ENCODE data around the gene THAP11.

The THAP11 gene

DNA sequence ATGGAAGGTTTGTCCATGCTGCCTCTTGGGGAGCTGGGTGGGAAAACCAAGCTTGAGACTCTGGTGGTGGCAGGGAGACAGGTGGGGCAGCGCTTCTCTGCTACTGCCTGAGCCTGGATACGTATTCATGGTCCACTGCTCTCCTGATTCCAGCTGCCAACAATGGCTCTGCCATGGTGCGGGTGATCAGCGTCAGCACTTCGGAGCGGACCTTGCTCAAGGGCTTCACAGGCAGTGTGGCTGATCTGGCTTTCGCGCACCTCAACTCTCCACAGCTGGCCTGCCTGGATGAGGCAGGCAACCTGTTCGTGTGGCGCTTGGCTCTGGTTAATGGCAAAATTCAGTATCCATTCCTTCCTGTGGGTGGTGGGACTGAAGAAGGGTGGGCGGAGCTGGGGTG, 34.9 kb downstream of the THAP11 start:
- H3K4me3 ChIP-seq (ENCODE audit: control insufficient read depth, low read depth, low read length), result no peak overlapping the region
- no peak for DNase-seq (ENCODE audit: low read depth)
- no peak for TF ChIP-seq CTCF (IDR thresholded peaks at IDR 0.05; ENCODE audit: control insufficient read depth, insufficient read depth, low read depth, low read length, missing control alignments)

- no peak for TF ChIP-seq CTCF (IDR thresholded peaks at IDR 0.05; ENCODE audit: control insufficient read depth, insufficient read depth, low read depth, low read length, missing control alignments)
Measured at GRCh38 chr16:67878232-67878631, 36.1 kb downstream of the THAP11 start.

GRCh38 chr16:67878846-67879245, 36.7 kb downstream of the THAP11 start:
- DNase-seq (ENCODE audit: low read depth), result no peak
- H3K4me3 ChIP-seq (ENCODE audit: control insufficient read depth, low read depth, low read length), result no peak overlapping the region
- TF ChIP-seq CTCF (IDR thresholded peaks at IDR 0.05; ENCODE audit: control insufficient read depth, insufficient read depth, low read depth, low read length, missing control alignments), result no peak

More at GRCh38 chr16:67878232-67878631, 36.1 kb downstream of the THAP11 start:
- DNase-seq (ENCODE audit: low read depth), result no peak
- H3K4me3 ChIP-seq (ENCODE audit: control insufficient read depth, low read depth, low read length), result no peak overlapping the region

- no peak for DNase-seq (ENCODE audit: low read depth)
- no peak overlapping the region for H3K4me3 ChIP-seq (ENCODE audit: control insufficient read depth, low read depth, low read length)
- TF ChIP-seq CTCF (IDR thresholded peaks at IDR 0.05; ENCODE audit: control insufficient read depth, insufficient read depth, low read depth, low read length, missing control alignments), result no peak
Measured at GRCh38 chr16:67879462-67879861, 37.3 kb downstream of the THAP11 start.

DNA sequence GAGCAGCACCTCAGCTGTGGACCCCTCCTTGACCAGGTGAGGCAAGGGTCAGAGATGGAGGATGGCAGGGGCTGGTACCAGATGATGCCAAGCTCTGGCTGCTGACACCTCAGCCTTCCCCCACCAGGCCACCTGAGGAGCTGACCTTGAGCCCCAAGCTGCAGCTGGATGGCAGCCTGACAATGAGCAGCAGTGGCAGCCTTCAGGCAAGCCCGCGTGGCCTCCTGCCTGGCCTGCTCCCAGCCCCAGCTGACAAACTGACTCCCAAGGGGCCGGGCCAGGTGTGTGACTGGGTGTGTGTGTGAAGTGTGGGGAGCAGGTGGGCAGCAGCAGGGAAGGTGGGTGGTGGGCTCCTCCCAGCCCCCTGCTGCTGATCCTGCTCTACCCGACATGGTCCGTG, 37.8 kb downstream of the THAP11 start:
- H3K4me3 ChIP-seq (ENCODE audit: control insufficient read depth, low read depth, low read length), result no peak overlapping the region
- no peak for DNase-seq (ENCODE audit: low read depth)
- TF ChIP-seq CTCF (IDR thresholded peaks at IDR 0.05; ENCODE audit: control insufficient read depth, insufficient read depth, low read depth, low read length, missing control alignments), result no peak

DNA sequence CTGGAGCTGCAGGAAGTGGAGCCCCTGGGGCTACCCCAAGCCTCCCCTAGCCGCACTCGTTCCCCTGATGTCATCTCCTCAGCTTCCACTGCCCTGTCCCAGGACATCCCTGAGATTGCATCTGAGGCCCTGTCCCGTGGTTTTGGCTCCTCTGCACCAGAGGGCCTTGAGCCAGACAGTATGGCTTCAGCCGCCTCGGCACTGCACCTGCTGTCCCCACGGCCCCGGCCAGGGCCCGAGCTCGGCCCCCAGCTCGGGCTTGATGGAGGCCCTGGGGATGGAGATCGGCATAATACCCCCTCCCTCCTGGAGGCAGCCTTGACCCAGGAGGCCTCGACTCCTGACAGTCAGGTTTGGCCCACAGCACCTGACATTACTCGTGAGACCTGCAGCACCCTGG, 38.5 kb downstream of the THAP11 start:
- DNase-seq (ENCODE audit: low read depth), result no peak
- no peak for TF ChIP-seq CTCF (IDR thresholded peaks at IDR 0.05; ENCODE audit: control insufficient read depth, insufficient read depth, low read depth, low read length, missing control alignments)
- no peak overlapping the region for H3K4me3 ChIP-seq (ENCODE audit: control insufficient read depth, low read depth, low read length)

GRCh38 chr16:67881621-67882161, 39.6 kb downstream of the THAP11 start:
- TF ChIP-seq CTCF (IDR thresholded peaks at IDR 0.05; ENCODE audit: control insufficient read depth, insufficient read depth, low read depth, low read length, missing control alignments), result no peak
- DNase-seq (ENCODE audit: low read depth), result no peak
- H3K4me3 ChIP-seq (ENCODE audit: control insufficient read depth, low read depth, low read length), result no peak overlapping the region
